Measurements from ENCODE around the gene KIF26B.
"Not testable (repeated sequence)": the region's sequence is repeated elsewhere in the genome, so short reads cannot be mapped to it uniquely, and the experiment has no call there.

KIF26B gene

DNA sequence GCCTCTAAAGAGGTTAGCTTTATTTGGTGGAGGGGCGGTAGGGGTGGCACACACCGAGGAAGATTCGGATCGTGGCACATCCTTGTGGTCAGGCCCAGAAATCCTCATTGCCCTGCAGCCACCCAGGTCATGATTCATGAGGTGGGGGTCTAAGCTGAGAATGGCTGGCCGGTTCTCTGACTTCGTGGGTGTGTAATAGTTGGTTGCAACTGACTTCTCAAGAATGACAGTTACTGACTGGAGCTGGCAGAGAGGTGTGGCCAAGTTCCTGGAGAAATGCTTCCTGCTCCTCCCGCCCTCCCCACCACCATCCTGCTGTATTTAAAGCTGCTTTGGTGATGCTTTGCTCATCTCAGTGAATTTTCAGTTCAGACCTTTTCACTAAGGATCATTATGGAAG, 198.6 kb downstream of the KIF26B start:
- TF ChIP-seq, protein P1, sequence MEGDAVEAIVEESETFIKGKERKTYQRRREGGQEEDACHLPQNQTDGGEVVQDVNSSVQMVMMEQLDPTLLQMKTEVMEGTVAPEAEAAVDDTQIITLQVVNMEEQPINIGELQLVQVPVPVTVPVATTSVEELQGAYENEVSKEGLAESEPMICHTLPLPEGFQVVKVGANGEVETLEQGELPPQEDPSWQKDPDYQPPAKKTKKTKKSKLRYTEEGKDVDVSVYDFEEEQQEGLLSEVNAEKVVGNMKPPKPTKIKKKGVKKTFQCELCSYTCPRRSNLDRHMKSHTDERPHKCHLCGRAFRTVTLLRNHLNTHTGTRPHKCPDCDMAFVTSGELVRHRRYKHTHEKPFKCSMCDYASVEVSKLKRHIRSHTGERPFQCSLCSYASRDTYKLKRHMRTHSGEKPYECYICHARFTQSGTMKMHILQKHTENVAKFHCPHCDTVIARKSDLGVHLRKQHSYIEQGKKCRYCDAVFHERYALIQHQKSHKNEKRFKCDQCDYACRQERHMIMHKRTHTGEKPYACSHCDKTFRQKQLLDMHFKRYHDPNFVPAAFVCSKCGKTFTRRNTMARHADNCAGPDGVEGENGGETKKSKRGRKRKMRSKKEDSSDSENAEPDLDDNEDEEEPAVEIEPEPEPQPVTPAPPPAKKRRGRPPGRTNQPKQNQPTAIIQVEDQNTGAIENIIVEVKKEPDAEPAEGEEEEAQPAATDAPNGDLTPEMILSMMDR (conservative IDR thresholded peaks at IDR 0.05) = no peak
- no peak overlapping the region for H3K27ac ChIP-seq

DNA sequence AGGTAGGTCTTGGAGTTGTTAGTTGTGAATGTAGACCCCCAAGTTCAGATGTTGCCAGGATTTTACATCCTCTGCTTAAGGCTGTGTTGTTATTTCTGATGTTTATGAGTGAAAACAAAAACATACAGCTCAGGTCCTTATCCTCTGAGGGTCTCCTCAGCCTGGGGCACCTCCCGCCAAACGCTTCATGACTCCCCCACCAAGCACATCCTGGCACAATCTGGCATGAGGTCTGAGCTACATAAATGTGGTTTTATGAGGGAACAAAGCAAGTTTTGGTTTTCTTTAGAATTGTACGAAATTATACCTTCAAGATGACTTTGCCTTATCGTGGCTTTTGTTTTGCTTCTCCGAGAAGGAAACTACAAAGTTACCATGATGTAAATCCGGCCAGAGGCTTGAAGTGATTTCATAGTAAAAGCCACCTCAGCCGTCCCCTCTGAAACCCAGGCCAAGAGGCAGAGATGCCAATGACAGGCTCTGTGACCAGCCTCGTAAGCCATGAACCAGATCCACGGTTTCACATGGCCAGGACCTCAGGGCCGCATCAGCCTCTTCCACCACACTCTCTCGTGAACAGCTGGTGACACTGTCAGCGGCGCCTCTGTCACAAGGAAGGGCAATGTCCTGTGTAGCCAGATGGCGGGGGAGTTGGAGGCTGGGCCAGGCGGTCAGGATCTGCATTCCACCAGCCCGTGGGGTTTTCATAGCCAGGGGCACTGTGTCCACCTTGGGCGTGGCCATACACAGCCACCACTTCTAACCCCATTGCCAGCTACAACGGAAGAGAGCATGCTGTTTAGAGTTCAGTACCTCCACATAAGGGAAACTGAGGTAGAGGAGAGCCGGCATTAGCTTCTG, 199.4 kb downstream of the KIF26B start:
- TF ChIP-seq, protein P1 (conservative IDR thresholded peaks at IDR 0.05) = no peak

DNA sequence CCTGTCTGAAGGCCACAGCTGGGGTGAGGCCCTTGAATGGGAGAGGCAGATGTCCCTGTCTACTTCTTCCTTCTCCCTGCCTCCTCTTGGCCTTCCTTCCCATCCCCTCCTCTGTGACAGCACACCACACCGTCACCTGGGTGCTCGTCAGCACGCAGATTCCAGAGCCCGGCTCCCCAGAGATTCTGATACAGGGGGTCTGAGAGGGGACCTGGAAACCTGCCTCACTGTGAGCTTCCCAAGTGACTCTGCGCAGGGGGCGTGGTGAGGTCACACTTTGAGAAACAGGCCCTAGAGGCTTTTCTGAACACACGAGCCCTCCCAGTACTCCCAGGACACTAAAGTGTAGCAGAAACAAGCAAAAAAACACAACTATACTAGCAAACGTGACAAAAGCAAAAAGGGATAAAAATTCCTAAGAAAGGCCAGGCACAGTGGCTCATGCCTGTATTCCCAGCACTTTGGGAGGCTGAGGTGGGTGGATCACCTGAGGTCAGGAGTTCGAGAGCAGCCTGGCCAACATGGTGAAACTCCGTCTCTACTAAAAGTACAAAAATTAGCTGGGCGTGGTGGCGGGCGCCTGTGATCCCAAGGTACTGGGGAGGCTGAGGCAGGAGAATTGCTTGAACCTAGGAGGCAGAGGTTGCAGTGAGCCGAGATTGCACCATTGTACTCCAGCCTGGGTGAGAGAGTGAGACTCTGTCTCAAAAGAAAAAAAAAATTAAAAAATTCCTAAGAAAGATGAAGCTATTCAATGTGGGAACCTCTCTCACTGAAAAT, 201.3 kb downstream of the KIF26B start:
- H3K27ac ChIP-seq = not testable (repeated sequence)

More for the DNA sequence above, 199.4 kb downstream of the KIF26B start:
- no peak overlapping the region for H3K27ac ChIP-seq

DNA sequence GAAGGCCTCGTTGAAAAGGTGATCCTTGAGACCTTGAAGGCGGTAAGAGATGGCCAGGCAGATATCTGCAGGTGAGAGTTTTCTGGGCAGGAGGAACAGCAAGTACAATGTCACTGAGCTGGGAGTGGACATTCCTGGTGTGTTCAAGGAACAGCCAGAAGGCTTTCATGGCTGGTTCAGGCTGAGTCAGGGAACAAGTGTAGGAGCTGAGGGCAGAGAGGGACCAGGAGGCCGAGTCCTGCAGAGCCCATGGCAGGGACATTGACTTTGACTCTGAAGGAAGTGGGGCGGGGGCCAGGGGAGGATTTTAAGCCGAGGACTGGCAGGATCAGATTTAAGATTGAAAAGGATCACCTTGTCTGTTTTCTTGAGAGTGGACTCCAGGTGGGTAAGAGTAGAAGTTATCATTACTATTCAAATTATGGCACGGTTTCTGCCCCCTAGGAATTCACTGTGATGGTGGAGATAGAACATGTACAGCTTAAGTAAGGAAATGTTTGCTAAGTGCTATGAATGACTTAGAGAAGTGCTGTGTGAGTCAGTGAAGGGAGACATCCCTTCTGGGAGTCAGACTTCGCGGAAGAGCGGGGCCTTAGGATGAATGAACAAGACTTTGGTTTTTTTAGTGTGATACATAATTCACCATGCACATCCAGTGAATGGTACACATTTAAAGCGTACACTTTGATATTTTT, 202.3 kb downstream of the KIF26B start:
- no peak overlapping the region for H3K27ac ChIP-seq
- TF ChIP-seq, protein P1 (conservative IDR thresholded peaks at IDR 0.05) = no peak

DNA sequence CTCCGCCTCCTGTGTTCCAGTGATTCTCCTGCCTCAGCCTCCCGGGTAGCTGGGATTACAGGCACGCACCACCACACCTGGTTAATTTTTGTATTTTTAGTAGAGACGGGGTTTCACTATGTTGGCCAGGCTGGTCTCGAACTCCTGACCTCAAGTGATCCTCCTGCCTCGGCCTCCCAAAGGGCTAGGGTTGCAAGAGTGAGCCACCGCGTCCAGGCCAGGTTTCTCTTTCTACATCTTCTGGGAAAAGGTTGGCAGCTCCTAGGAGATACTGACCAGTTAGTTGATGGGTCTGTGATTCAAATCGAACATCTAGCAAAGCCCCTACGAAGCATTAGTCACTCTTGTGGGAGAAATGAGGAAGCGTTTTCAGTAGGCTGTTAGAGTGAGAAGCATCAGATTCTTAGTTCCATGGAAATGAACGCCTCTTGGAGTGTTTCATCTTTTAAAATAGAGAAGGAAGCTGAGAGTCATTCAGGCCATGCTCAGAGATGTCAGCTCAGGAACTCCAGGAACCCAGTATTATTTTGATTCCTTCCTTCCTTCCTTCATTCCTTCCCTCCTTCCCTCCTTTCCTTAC, 204.4 kb downstream of the KIF26B start:
- not testable (repeated sequence) for H3K27ac ChIP-seq

DNA sequence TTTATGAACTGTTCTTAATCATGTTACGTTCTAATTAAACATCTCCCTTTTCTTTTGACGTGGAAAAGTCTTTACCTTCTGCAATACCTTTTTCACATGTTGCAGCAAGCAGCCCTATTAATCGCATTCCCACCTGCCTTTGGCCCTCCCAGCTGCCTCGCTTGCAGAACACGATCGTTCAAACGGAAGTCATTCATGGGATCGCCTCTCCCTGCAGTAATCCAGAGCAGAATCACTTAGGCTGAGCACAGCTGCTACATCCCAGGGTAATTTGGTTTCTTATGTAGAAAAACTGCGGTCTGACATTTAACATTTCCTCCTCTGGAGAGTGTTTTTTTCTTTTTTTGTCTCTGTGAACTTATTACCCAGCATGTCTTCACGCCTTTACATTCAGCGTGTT, 206.3 kb downstream of the KIF26B start:
- TF ChIP-seq, protein P1 (conservative IDR thresholded peaks at IDR 0.05) = no peak
- H3K27ac ChIP-seq = no peak overlapping the region

DNA sequence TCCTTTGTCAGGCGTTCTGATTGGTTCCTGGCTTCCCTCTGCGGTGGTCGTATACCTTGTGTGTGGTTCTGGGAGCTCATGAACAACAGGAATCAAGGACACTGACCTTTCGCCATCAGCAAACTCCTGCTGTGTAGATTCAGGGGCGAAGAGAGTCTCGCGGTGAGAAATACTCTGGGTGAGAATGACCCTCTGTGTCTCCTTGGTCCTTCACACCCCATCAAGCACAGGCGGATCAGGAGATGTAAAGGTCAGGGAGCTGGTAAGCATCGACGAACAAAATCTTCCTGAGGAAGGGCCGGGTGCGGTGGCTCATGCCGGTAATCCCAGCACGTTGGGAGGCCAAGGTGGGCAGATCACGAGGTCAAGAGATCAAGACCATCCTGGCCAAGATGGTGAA, 207.2 kb downstream of the KIF26B start:
- no peak overlapping the region for H3K27ac ChIP-seq
- TF ChIP-seq, protein P1 (conservative IDR thresholded peaks at IDR 0.05) = no peak

Data from VCaP (cell line).